Measurements from ENCODE around the gene GLYAT. TPM values are rescaled to one million over a fixed set of nuclear protein-coding genes. Genes with fewer than 3 reads are reported as not detected.

Gene GLYAT
- total RNA-seq = not detected

- in situ Hi-C loops (cut with MboI; ENCODE audit: low pct_ligation_motif_present in 1 of 4, low pct_unique_long_range_greater_than_20kb in 1 of 4, low sequenced_read_pairs in 3 of 4) = no loop called here
- H3K4me3 ChIP-seq = no peak within 1 kb of the TSS
- intact Hi-C loops (cut with DNase I; ENCODE audit: low total_unique reads) = no loop called here
- no peaks in the 10 kb centered on the region for H3K9me3 ChIP-seq
- no peak within 1 kb of the TSS for H3K27ac ChIP-seq
- no peaks in the 10 kb centered on the region for H3K36me3 ChIP-seq
- H3K27me3 ChIP-seq = no peaks in the 10 kb centered on the region
- no peak for TF ChIP-seq EP300 (IDR thresholded peaks at IDR 0.05; ENCODE audit: low read depth)
- TF ChIP-seq POLR2AphosphoS5 (IDR thresholded peaks at IDR 0.05) = no peak
- TF ChIP-seq CTCF (IDR thresholded peaks at IDR 0.05) = no peak
- TF ChIP-seq POLR2A (IDR thresholded peaks at IDR 0.05) = no peak
- WGBS, 2 donors (ENCODE audit: low coverage in 1 of 2) = 84% methylated on average over 4 of the region's 4 CpGs; no CpG with 5 or more reads in 1 of the 2 donors
- H3K4me1 ChIP-seq = peaks cover 0 to 4% (median 0%) of the 10 kb centered on the region in 4 donors
- DNase-seq = no peak
Observed at GRCh38 chr11:58731819-58732218, at the start of gene GLYAT. Gene GLYAT, minus strand, starts transcription at chr11:58731943. Its CDS starts 7,447 bp downstream, at chr11:58724496.

- Histone ChIP-seq H3K27ac (no peak overlapping the region), H3K4me3 (no peak overlapping the region), H3K27me3 (no peaks in the 10 kb centered on the region), H3K36me3 (no peaks in the 10 kb centered on the region), H3K9me3 (no peaks in the 10 kb centered on the region), H3K4me1 (no peaks in the 10 kb centered on the region)
- intact Hi-C loops (cut with DNase I; ENCODE audit: low total_unique reads) = no loop called here
- in situ Hi-C loops (cut with MboI; ENCODE audit: low pct_ligation_motif_present in 1 of 4, low pct_unique_long_range_greater_than_20kb in 1 of 4, low sequenced_read_pairs in 3 of 4) = no loop called here
- no peak for TF ChIP-seq EP300 (IDR thresholded peaks at IDR 0.05; ENCODE audit: low read depth)
- TF ChIP-seq CTCF (IDR thresholded peaks at IDR 0.05) = no peak
- TF ChIP-seq POLR2A (IDR thresholded peaks at IDR 0.05) = no peak
- TF ChIP-seq POLR2AphosphoS5 (IDR thresholded peaks at IDR 0.05) = no peak
- no peak for DNase-seq
Observed at GRCh38 chr11:58781345-58781744, 49.6 kb upstream of the GLYAT start.

GRCh38 chr11:58780578-58780977 is 48.8 kb upstream of the GLYAT start:
- Histone ChIP-seq H3K36me3 (no peaks in the 10 kb centered on the region), H3K27ac (no peak overlapping the region), H3K4me1 (no peaks in the 10 kb centered on the region), H3K9me3 (no peaks in the 10 kb centered on the region), H3K4me3 (no peak overlapping the region), H3K27me3 (no peaks in the 10 kb centered on the region)
- in situ Hi-C loops (cut with MboI; ENCODE audit: low pct_ligation_motif_present in 1 of 4, low pct_unique_long_range_greater_than_20kb in 1 of 4, low sequenced_read_pairs in 3 of 4) (no loop called here), intact Hi-C loops (cut with DNase I; ENCODE audit: low total_unique reads) (no loop called here)
- TF ChIP-seq EP300 (IDR thresholded peaks at IDR 0.05; ENCODE audit: low read depth) (no peak), POLR2AphosphoS5 (IDR thresholded peaks at IDR 0.05) (no peak), POLR2A (IDR thresholded peaks at IDR 0.05) (no peak), CTCF (IDR thresholded peaks at IDR 0.05) (no peak)
- DNase-seq = no peak
- WGBS, 2 donors (ENCODE audit: low coverage in 1 of 2) = 81 to 87% methylated on average over 2 to 3 of the region's 3 CpGs

GRCh38 chr11:58776891-58777710 is 45.4 kb upstream of the GLYAT start:
- Histone ChIP-seq H3K9me3 (no peaks in the 10 kb centered on the region), H3K4me1 (no peaks in the 10 kb centered on the region), H3K4me3 (no peak overlapping the region), H3K27ac (no peak overlapping the region), H3K36me3 (no peaks in the 10 kb centered on the region), H3K27me3 (no peaks in the 10 kb centered on the region)
- 72 to 84% methylated on average over 7 to 12 of the region's 12 CpGs for WGBS, 2 donors (ENCODE audit: low coverage in 1 of 2)
- no peak for TF ChIP-seq EP300 (IDR thresholded peaks at IDR 0.05; ENCODE audit: low read depth)
- TF ChIP-seq POLR2A (IDR thresholded peaks at IDR 0.05) = no peak
- TF ChIP-seq POLR2AphosphoS5 (IDR thresholded peaks at IDR 0.05) = no peak
- no peak for TF ChIP-seq CTCF (IDR thresholded peaks at IDR 0.05)
- DNase-seq = no peak
- in situ Hi-C loops (cut with MboI; ENCODE audit: low pct_ligation_motif_present in 1 of 4, low pct_unique_long_range_greater_than_20kb in 1 of 4, low sequenced_read_pairs in 3 of 4) (no loop called here), intact Hi-C loops (cut with DNase I; ENCODE audit: low total_unique reads) (no loop called here)
